Naive thymus-derived CD8-positive, alpha-beta T cell (primary cell): Measurements from ENCODE around the gene DOK5. TPM values are rescaled to one million over a fixed set of nuclear protein-coding genes. Genes with fewer than 3 reads are reported as not detected.

ENCODE experiments used
- ATAC-seq, 2 donors: fragments of 150-1000 bp; cut with Tn5 transposase in 1 of 2; sonication (Bioruptor Pico), chemical (Tn5 transposase) in 1 of 2; 1 replicate in 1 of 2; 2 replicates in 1 of 2; pipeline ENCODE4 v1.10.0; 2021; ENCODE audit warnings: mild to moderate bottlenecking in 2 of 2, moderate library complexity in 2 of 2
- POLR2A ChIA-PET: fragments of 350-600 bp; sonication (Branson Sonifier 250); formaldehyde crosslinking; loops from one replicate; lab custom pipeline; 2021; ENCODE audit warnings: antibody characterized with exemption; lab: Charles Lee
- DNase-seq, 10 donors: peaks; one replicate each; pipeline versions ENCODE4 v3.0.0 to v3.0.0-alpha.2; 2020 to 2022
- H3K27ac Mint-ChIP-seq, 10 donors: one replicate each; pipeline ENCODE4 v1.8.0; 2020 to 2022; ENCODE audit warnings: mild to moderate bottlenecking in 10 of 10, mixed read lengths in 10 of 10, moderate library complexity in 4 of 10, inconsistent platforms in 1 of 10
- H3K27me3 Mint-ChIP-seq, 5 donors: one replicate each; pipeline ENCODE4 v1.8.0; 2021 to 2022; ENCODE audit warnings: mixed read lengths in 5 of 5
- H3K36me3 Mint-ChIP-seq, 3 donors: one replicate each; pipeline ENCODE4 v1.8.0; 2020 to 2022; ENCODE audit warnings: mixed read lengths in 3 of 3, mild to moderate bottlenecking in 2 of 3, inconsistent platforms in 1 of 3
- H3K4me1 Mint-ChIP-seq, 4 donors: one replicate each; pipeline ENCODE4 v1.8.0; 2021 to 2022; ENCODE audit warnings: mixed read lengths in 4 of 4
- H3K4me3 Mint-ChIP-seq, 10 donors: one replicate each; pipeline ENCODE4 v1.8.0; 2020 to 2022; ENCODE audit warnings: mild to moderate bottlenecking in 10 of 10, mixed read lengths in 10 of 10, moderate library complexity in 6 of 10, inconsistent platforms in 1 of 10
- H3K9me3 Mint-ChIP-seq, 9 donors: one replicate each; pipeline ENCODE4 v1.8.0; 2020 to 2022; ENCODE audit warnings: mixed read lengths in 9 of 9, mild to moderate bottlenecking in 3 of 9, inconsistent platforms in 1 of 9, moderate library complexity in 1 of 9
- polyA plus RNA-seq, 3 donors: library from polyadenylated mRNA; unstranded; fragments of 300-500 nt; fragmentation: Illumina TruSeq; gene quantifications; one replicate each; pipeline ENCODE4 v1.2.3, GENCODE V29; 2021
- total RNA-seq, 8 experiments: library from RNA in 2 of 8; stranded (reverse) in 2 of 8; gene quantifications; one replicate each; pipeline ENCODE4 v1.2.3 and lab custom pipeline; 2021 to 2026

Gene DOK5
- total and polyA plus RNA-seq, 5 experiments from 2014 or later = not detected

DNA sequence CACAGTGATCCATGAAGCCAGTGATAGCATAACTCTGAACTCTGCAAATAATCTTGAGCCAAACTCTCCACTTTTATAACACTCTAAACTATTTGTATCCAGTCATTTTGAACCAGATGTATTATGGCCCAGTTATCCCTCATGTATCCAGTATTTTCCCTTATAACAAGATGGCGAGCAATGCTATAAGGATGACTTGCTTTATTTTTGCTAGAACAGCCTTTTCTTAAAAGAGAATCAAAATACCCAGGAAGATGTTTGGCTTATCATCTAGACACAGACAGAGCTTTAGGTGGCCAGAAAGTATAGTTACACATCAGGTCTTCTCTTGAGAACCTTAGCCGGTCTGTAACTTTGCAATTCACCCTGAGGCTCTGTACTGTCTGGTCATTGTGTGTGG is 81.0 kb downstream of the DOK5 start:
- Mint-ChIP-seq H3K9me3 (no peaks in the 10 kb centered on the region), H3K4me3 (no peak overlapping the region), H3K27ac (no peak overlapping the region), H3K4me1 (no peaks in the 10 kb centered on the region), H3K36me3 (no peaks in the 10 kb centered on the region), H3K27me3 (peaks cover 0 to 8% (median 5%) of the 10 kb centered on the region in 5 donors)
- POLR2A ChIA-PET = no interaction called here
- no peak for DNase-seq
- no peak for ATAC-seq

- peaks cover 0 to 8% (median 6%) of the 10 kb centered on the region in 5 donors for H3K27me3 Mint-ChIP-seq
- no peak overlapping the region for H3K27ac Mint-ChIP-seq
- POLR2A ChIA-PET = no interaction called here
- no peaks in the 10 kb centered on the region for H3K9me3 Mint-ChIP-seq
- H3K4me1 Mint-ChIP-seq = no peaks in the 10 kb centered on the region
- DNase-seq = no peak
- ATAC-seq = no peak
- no peak overlapping the region for H3K4me3 Mint-ChIP-seq
- H3K36me3 Mint-ChIP-seq = no peaks in the 10 kb centered on the region
Observed at GRCh38 chr20:54557806-54558590, 82.6 kb downstream of the DOK5 start.

DNA sequence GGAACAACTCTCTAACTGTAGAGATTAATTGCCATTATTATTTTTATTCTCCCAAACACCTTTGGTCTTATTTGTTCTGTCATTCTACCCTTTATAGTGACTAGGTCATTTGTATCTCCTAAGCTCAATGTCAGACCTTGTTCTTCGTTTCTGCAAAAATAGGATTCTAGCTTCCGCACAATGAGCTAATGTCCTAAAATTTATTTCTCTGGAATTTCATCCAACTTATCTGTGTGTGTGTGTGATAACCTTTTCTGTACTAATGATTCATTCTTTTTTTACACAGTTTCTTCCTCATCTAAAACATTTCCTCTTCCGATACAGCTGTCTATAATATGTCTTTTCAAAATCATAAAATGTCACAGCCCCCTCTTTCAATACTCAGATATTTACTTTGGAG is 84.5 kb downstream of the DOK5 start:
- ATAC-seq = no peak
- no peak for DNase-seq
- Mint-ChIP-seq H3K27me3 (peaks cover 0 to 12% (median 3%) of the 10 kb centered on the region in 5 donors), H3K4me1 (no peaks in the 10 kb centered on the region), H3K9me3 (no peaks in the 10 kb centered on the region), H3K27ac (no peak overlapping the region), H3K4me3 (no peak overlapping the region), H3K36me3 (no peaks in the 10 kb centered on the region)
- POLR2A ChIA-PET = no interaction called here

GRCh38 chr20:54560357-54560756 is 85.0 kb downstream of the DOK5 start:
- Mint-ChIP-seq H3K27me3 (peaks cover 0 to 13% (median 1%) of the 10 kb centered on the region in 5 donors), H3K9me3 (no peaks in the 10 kb centered on the region), H3K27ac (no peak overlapping the region), H3K4me1 (no peaks in the 10 kb centered on the region), H3K36me3 (no peaks in the 10 kb centered on the region), H3K4me3 (no peak overlapping the region)
- POLR2A ChIA-PET = no interaction called here
- DNase-seq = no peak
- no peak for ATAC-seq

GRCh38 chr20:54565255-54565654 is 89.9 kb downstream of the DOK5 start:
- no peaks in the 10 kb centered on the region for H3K9me3 Mint-ChIP-seq
- no peak overlapping the region for H3K27ac Mint-ChIP-seq
- no peaks in the 10 kb centered on the region for H3K36me3 Mint-ChIP-seq
- ATAC-seq (no peak), DNase-seq (no peak)
- POLR2A ChIA-PET = no interaction called here
- no peaks in the 10 kb centered on the region for H3K4me1 Mint-ChIP-seq
- peaks cover 0 to 13% (median 1%) of the 10 kb centered on the region in 5 donors for H3K27me3 Mint-ChIP-seq
- H3K4me3 Mint-ChIP-seq = no peak overlapping the region

DNA sequence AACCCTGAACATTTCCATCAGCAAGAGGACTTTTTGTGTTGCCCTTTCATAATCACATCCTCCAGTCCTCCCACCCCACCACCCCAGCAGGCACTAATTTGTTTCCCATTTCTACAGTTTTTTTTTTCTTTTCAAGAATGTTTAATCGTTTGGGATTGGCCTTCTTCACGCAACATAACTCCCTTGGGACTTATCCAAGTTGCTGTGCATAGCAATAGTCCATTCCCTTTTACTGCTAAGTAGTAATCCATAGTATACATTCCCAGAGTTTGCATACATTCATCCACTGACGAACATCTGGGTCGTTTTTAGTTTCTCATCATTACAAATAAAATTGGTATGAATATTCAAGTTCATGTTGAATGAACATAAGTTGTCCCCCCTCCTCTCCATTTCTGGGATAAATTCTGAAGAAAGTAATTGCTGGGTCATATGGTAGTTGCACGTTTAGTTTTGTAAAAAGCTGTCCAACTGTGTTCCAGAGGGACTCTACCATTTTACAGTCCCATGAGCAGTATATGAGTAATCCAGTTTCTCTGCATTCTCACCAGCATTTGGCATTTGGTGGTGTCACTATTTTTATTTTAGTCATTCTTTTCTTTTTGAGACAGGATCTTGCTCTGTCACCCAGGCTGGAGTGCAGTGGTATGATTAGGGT is 90.8 kb downstream of the DOK5 start:
- H3K4me3 Mint-ChIP-seq = no peak overlapping the region
- H3K27ac Mint-ChIP-seq = no peak overlapping the region
- H3K4me1 Mint-ChIP-seq = no peaks in the 10 kb centered on the region
- no peak for ATAC-seq
- H3K9me3 Mint-ChIP-seq = no peaks in the 10 kb centered on the region
- no peaks in the 10 kb centered on the region for H3K36me3 Mint-ChIP-seq
- no peak for DNase-seq
- POLR2A ChIA-PET = no interaction called here
- H3K27me3 Mint-ChIP-seq = peaks cover 0 to 12% (median 1%) of the 10 kb centered on the region in 5 donors

DNA sequence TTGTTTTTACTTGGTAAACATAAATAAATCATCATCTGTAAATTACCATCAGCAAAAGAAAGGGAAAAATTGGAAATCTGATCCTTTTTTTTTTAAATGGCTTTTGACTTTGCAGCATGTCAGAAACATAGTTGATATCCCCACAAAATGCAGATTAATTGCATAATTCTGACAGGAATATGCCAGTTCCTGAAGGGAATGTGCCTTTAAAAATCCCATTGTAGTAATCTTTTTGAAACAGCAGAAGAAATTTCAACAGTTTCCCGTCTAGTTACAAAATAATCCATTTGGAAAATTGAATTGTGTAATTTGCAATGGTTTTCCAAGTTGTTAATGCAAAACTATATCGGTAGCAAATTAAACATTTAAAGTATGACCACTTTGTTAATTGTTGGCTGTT is 95.2 kb downstream of the DOK5 start:
- Mint-ChIP-seq H3K27ac (no peak overlapping the region), H3K27me3 (peaks cover 0 to 21% (median 6%) of the 10 kb centered on the region in 5 donors), H3K36me3 (no peaks in the 10 kb centered on the region), H3K4me3 (no peak overlapping the region), H3K4me1 (no peaks in the 10 kb centered on the region), H3K9me3 (no peaks in the 10 kb centered on the region)
- ATAC-seq (no peak), DNase-seq (no peak)
- POLR2A ChIA-PET = no interaction called here

- POLR2A ChIA-PET = no interaction called here
- Mint-ChIP-seq H3K4me3 (no peak overlapping the region), H3K27me3 (peaks cover 0 to 21% (median 6%) of the 10 kb centered on the region in 5 donors), H3K4me1 (no peaks in the 10 kb centered on the region), H3K36me3 (no peaks in the 10 kb centered on the region), H3K9me3 (no peaks in the 10 kb centered on the region), H3K27ac (no peak overlapping the region)
- ATAC-seq (no peak), DNase-seq (no peak)
Observed at GRCh38 chr20:54572665-54573435, 97.5 kb downstream of the DOK5 start.

DNA sequence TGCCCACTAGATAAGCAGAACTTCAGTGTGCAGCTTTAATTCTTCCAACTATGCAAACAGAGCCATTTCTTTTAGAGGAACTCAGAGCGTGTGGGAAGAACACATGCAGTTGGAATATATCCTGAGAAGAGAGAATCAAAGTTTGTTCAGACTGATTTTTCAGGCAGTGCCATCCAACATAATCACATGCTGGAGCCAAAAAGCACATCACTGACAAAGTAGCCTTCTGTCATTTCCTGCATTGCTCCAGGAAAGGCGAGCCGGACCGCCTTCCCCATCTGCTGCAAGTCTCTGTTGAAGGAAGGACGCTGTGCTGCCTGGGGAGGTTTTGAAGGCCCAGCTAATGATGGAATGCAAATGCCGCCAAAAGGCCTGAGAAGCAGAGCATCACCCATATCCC is 98.4 kb downstream of the DOK5 start:
- Mint-ChIP-seq H3K4me1 (no peaks in the 10 kb centered on the region), H3K9me3 (no peaks in the 10 kb centered on the region), H3K36me3 (no peaks in the 10 kb centered on the region), H3K27me3 (peaks cover 0 to 21% (median 6%) of the 10 kb centered on the region in 5 donors), H3K27ac (no peak overlapping the region), H3K4me3 (no peak overlapping the region)
- ATAC-seq (no peak), DNase-seq (no peak)
- POLR2A ChIA-PET = no interaction called here

DNA sequence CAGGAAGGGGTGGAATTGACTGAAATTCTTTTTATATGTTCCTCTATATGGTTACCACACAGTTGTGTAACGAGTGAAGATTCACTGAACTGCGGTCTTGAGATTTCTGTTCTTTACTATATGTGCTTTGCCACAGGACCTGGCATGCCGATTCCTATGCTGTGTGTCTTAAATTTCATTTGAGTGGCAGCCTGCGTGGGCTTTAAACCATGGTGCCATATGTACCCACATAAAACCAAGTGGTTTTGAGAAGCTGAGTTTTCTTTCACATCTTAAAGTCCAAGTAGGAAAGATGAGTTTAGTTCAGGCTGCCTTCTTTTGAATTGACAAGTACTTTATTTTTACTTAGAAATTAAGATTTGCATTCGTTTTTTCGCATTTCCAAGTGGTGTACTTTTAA is 101.1 kb downstream of the DOK5 start:
- H3K9me3 Mint-ChIP-seq = no peaks in the 10 kb centered on the region
- no peak overlapping the region for H3K27ac Mint-ChIP-seq
- POLR2A ChIA-PET = no interaction called here
- peaks cover 0 to 13% (median 6%) of the 10 kb centered on the region in 5 donors for H3K27me3 Mint-ChIP-seq
- no peaks in the 10 kb centered on the region for H3K4me1 Mint-ChIP-seq
- ATAC-seq (no peak), DNase-seq (no peak)
- no peak overlapping the region for H3K4me3 Mint-ChIP-seq
- no peaks in the 10 kb centered on the region for H3K36me3 Mint-ChIP-seq

DNA sequence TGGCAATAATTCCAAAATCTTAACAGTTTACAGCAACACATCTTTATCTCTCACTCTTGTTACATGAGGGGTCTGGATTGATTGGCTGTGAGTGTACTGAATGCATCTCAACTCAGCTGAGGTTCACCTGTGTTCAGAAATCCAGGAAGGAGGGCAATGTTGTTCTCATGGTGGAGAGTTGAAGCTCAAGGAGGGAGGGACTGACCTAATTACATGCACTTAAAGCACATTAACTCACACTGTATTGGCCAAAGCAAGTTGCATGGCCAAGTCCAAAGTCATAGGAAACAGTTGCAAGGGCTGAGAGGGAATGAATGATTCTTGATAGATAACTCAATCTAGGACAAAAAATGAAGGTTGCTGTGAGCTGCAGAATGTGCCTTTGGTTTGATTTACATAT is 102.2 kb downstream of the DOK5 start:
- H3K27me3 Mint-ChIP-seq = peaks cover 0 to 9% (median 3%) of the 10 kb centered on the region in 5 donors
- POLR2A ChIA-PET = no interaction called here
- H3K9me3 Mint-ChIP-seq = peaks cover 0 to 5% (median 0%) of the 10 kb centered on the region in 9 donors
- no peaks in the 10 kb centered on the region for H3K4me1 Mint-ChIP-seq
- no peak overlapping the region for H3K4me3 Mint-ChIP-seq
- no peak for DNase-seq
- peak overlapping the region in 1 of 10 donors; percentile 35 for H3K27ac Mint-ChIP-seq
- no peak for ATAC-seq
- no peaks in the 10 kb centered on the region for H3K36me3 Mint-ChIP-seq

- POLR2A ChIA-PET = no interaction called here
- Mint-ChIP-seq H3K4me3 (no peak overlapping the region), H3K36me3 (peaks cover 0 to 4% (median 0%) of the 10 kb centered on the region in 3 donors), H3K27ac (no peak overlapping the region), H3K4me1 (no peaks in the 10 kb centered on the region), H3K27me3 (peaks cover 3 to 21% (median 14%) of the 10 kb centered on the region in 5 donors), H3K9me3 (peaks cover 0 to 21% (median 8%) of the 10 kb centered on the region in 9 donors)
- no peak for DNase-seq
- no peak for ATAC-seq
Observed at GRCh38 chr20:54585217-54585616, 109.8 kb downstream of the DOK5 start.

GRCh38 chr20:54587408-54587807 is 112.0 kb downstream of the DOK5 start:
- H3K27me3 Mint-ChIP-seq = peaks cover 3 to 21% (median 14%) of the 10 kb centered on the region in 5 donors
- no peak overlapping the region for H3K4me3 Mint-ChIP-seq
- DNase-seq = no peak
- POLR2A ChIA-PET = no interaction called here
- peaks cover 0 to 21% (median 5%) of the 10 kb centered on the region in 9 donors for H3K9me3 Mint-ChIP-seq
- no peaks in the 10 kb centered on the region for H3K4me1 Mint-ChIP-seq
- no peak for ATAC-seq
- peaks cover 0 to 4% (median 0%) of the 10 kb centered on the region in 3 donors for H3K36me3 Mint-ChIP-seq
- no peak overlapping the region for H3K27ac Mint-ChIP-seq
